22Rv1 (cell line): ENCODE results near the gene NCOR1.

Experiments used
- CTCF ChIP-seq: fragments of 450-650 bp; IDR thresholded peaks from 2 replicates; pipeline ENCODE4 v1.5.1; 2017; ENCODE audit warnings: mild to moderate bottlenecking
- ZFX ChIP-seq: fragments of 450-650 bp; IDR thresholded peaks from 2 replicates; pipeline ENCODE4 v1.6.1; 2017; ENCODE audit warnings: antibody characterized with exemption, borderline replicate concordance

GRCh38 chr17:16106161-16106891 lies 109.0 kb downstream of the NCOR1 start:
- TF ChIP-seq CTCF = no peak
- no peak for TF ChIP-seq ZFX
